ENCODE measurements around the gene TMEM184C.
A peak's percentile ranks its signal among the peaks of the same experiment; 100 is the strongest.

Gene TMEM184C

DNA sequence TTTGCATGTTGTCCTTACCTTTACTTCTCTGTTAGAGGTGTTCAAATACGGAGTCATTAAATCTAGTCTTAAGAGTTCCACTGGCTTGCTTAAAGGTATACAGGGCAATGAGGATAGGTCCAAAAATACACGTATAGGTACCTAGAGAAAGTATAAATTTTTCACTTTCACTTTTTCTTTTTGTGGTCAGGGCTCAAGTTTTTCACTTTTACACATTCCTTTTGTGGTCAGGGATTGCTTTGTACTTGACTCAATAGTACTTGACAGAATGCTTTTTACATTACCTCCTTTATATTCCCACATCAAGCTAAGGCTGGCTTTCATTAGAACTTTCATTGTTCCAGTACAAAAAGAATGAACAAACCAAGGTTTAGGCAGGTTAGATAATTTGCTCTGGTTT, 21.7 kb downstream of the TMEM184C start:
- no peak overlapping the region for H3K4me3 ChIP-seq (ENCODE audit: low read depth, low read length)
- TF ChIP-seq, protein P1, sequence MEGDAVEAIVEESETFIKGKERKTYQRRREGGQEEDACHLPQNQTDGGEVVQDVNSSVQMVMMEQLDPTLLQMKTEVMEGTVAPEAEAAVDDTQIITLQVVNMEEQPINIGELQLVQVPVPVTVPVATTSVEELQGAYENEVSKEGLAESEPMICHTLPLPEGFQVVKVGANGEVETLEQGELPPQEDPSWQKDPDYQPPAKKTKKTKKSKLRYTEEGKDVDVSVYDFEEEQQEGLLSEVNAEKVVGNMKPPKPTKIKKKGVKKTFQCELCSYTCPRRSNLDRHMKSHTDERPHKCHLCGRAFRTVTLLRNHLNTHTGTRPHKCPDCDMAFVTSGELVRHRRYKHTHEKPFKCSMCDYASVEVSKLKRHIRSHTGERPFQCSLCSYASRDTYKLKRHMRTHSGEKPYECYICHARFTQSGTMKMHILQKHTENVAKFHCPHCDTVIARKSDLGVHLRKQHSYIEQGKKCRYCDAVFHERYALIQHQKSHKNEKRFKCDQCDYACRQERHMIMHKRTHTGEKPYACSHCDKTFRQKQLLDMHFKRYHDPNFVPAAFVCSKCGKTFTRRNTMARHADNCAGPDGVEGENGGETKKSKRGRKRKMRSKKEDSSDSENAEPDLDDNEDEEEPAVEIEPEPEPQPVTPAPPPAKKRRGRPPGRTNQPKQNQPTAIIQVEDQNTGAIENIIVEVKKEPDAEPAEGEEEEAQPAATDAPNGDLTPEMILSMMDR (IDR thresholded peaks at IDR 0.05; ENCODE audit: low read depth, low read length): no peak
- peak; percentile 54 for DNase-seq (ENCODE audit: low read depth, low spot score)
- in situ Hi-C loops (cut with HindIII; ENCODE audit: low sequenced_read_pairs): no loop called here

DNA sequence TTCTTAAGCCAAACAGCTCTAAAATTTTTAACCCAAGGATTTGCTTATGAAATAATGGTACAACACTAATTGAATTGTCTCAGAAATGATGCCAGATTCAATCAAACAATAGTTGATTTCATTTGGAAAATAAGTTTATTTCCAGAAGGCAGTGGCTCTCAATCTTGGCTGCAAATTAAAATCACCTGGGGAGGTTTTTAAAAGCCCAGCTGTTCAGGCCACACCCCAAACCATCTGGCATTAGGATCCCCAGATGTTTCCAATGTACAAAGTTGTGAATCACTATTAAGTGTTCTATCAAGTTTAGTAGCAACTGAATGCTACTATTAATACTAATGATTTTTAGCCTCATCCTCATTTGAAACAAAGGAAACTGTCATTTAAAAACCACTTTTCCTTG, 22.2 kb downstream of the TMEM184C start:
- DNase-seq (ENCODE audit: low read depth, low spot score): peak; percentile 13
- H3K4me3 ChIP-seq (ENCODE audit: low read depth, low read length): no peak overlapping the region
- in situ Hi-C loops (cut with HindIII; ENCODE audit: low sequenced_read_pairs): no loop called here
- TF ChIP-seq, protein P1 (IDR thresholded peaks at IDR 0.05; ENCODE audit: low read depth, low read length): no peak

DNA sequence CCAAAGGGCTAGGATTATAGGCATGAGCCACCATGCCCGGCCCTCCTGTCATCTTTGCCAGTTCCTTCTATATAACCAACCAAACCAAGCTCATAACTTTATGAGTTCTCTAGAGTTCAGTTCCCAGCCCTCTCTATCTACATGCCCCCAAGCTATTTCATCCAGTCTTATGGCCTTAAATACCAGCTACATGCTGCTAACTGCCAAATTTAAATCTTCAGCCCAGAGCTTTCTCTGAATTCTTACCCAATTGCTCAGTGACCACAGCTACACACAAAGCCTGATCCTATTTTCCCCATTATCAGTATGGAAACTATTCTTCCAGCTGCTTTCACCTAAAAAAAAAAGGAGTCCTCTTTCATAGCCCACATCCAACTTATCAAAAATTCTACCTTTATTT, 23.1 kb downstream of the TMEM184C start:
- in situ Hi-C loops (cut with HindIII; ENCODE audit: low sequenced_read_pairs): no loop called here
- TF ChIP-seq, protein P1 (IDR thresholded peaks at IDR 0.05; ENCODE audit: low read depth, low read length): no peak
- DNase-seq (ENCODE audit: low read depth, low spot score): peak; percentile 78
- H3K4me3 ChIP-seq (ENCODE audit: low read depth, low read length): no peak overlapping the region

DNA sequence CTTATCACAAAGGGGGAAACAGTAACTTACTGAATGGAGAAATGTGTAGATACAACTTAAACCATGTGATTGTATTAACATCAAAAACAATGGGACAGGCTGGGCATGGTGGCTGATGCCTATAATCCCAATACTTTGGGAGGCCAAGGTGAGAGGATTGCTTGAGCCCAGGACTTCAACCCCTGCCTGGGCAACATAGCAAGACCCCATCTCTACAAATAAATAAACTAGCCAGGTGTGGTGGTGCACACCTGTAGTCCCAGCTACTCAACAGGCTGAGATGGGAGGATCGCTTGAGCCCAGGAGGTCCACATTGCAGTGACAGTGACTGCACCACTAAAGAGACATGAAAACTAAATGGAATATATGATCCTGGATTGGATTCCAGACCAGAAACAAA, 26.4 kb downstream of the TMEM184C start:
- no peak overlapping the region for H3K4me3 ChIP-seq (ENCODE audit: low read depth, low read length)
- TF ChIP-seq, protein P1 (IDR thresholded peaks at IDR 0.05; ENCODE audit: low read depth, low read length): no peak
- in situ Hi-C loops (cut with HindIII; ENCODE audit: low sequenced_read_pairs): no loop called here
- DNase-seq (ENCODE audit: low read depth, low spot score): no peak

DNA sequence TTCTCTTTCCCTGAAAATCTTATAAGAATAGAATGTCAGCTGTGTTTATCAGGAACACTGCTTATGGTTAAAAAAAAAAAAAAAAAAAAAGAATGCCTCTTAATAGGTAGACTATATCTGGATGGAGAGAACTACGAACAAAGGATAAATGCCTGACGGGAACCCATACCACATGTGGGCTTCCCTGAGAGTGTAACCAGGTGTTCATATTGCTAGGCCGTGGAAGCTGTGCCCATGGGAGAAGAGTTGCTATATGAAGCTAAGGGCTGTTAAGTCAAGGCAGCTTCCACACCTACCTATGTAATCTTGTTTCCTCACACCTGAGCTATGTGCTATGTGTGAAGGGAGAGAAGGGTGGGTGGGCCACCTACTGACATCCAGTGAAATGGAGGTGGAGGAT, 27.3 kb downstream of the TMEM184C start:
- no peak overlapping the region for H3K4me3 ChIP-seq (ENCODE audit: low read depth, low read length)
- in situ Hi-C loops (cut with HindIII; ENCODE audit: low sequenced_read_pairs): no loop called here
- no peak for DNase-seq (ENCODE audit: low read depth, low spot score)
- TF ChIP-seq, protein P1 (IDR thresholded peaks at IDR 0.05; ENCODE audit: low read depth, low read length): no peak

DNA sequence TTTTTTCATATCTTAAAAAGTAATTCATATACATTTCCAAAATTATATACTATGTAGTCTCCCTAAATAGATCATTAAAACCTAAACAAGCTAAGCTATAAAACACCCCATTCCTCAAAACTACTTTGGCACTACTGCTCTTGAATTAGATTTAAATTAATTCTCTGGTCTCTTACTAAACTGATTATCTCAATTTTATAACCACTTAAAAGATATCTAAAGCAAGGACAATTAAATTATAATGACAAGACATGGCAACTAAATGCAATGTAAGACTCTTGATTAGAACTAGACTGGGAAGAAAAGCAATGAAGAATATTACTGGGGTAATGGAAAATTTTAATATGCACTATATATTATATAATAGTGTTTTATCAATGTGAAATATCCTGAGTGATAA, 27.9 kb downstream of the TMEM184C start:
- TF ChIP-seq, protein P1 (IDR thresholded peaks at IDR 0.05; ENCODE audit: low read depth, low read length): no peak
- no peak for DNase-seq (ENCODE audit: low read depth, low spot score)
- no peak overlapping the region for H3K4me3 ChIP-seq (ENCODE audit: low read depth, low read length)
- in situ Hi-C loops (cut with HindIII; ENCODE audit: low sequenced_read_pairs): no loop called here

DNA sequence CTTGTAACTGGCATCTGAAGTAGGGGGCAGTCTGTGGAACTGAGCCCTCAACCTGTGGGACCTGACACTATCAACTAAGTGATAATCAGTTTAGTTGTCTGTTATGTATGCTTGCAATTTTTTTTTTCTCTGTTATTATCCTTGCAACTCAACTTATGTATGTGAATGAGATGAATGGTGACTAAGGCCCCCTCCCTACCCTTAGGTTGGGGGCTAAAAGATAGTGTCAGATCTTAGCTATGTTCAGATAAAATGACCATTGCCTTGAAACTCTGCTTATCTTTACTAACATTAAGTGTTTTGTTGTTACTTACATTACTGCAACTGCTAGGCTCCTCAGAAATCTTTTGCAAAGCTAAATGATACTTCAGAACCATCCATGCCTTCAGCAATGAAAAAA, 31.5 kb downstream of the TMEM184C start:
- no peak overlapping the region for H3K4me3 ChIP-seq (ENCODE audit: low read depth, low read length)
- in situ Hi-C loops (cut with HindIII; ENCODE audit: low sequenced_read_pairs): no loop called here
- no peak for DNase-seq (ENCODE audit: low read depth, low spot score)
- TF ChIP-seq, protein P1 (IDR thresholded peaks at IDR 0.05; ENCODE audit: low read depth, low read length): no peak
